ENCODE data around the gene APAF1.
"Not testable (repeated sequence)": the region's sequence is repeated elsewhere in the genome, so short reads cannot be mapped to it uniquely, and the experiment has no call there.

The APAF1 gene, protein sequence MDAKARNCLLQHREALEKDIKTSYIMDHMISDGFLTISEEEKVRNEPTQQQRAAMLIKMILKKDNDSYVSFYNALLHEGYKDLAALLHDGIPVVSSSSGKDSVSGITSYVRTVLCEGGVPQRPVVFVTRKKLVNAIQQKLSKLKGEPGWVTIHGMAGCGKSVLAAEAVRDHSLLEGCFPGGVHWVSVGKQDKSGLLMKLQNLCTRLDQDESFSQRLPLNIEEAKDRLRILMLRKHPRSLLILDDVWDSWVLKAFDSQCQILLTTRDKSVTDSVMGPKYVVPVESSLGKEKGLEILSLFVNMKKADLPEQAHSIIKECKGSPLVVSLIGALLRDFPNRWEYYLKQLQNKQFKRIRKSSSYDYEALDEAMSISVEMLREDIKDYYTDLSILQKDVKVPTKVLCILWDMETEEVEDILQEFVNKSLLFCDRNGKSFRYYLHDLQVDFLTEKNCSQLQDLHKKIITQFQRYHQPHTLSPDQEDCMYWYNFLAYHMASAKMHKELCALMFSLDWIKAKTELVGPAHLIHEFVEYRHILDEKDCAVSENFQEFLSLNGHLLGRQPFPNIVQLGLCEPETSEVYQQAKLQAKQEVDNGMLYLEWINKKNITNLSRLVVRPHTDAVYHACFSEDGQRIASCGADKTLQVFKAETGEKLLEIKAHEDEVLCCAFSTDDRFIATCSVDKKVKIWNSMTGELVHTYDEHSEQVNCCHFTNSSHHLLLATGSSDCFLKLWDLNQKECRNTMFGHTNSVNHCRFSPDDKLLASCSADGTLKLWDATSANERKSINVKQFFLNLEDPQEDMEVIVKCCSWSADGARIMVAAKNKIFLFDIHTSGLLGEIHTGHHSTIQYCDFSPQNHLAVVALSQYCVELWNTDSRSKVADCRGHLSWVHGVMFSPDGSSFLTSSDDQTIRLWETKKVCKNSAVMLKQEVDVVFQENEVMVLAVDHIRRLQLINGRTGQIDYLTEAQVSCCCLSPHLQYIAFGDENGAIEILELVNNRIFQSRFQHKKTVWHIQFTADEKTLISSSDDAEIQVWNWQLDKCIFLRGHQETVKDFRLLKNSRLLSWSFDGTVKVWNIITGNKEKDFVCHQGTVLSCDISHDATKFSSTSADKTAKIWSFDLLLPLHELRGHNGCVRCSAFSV (N-terminal part only)

DNA sequence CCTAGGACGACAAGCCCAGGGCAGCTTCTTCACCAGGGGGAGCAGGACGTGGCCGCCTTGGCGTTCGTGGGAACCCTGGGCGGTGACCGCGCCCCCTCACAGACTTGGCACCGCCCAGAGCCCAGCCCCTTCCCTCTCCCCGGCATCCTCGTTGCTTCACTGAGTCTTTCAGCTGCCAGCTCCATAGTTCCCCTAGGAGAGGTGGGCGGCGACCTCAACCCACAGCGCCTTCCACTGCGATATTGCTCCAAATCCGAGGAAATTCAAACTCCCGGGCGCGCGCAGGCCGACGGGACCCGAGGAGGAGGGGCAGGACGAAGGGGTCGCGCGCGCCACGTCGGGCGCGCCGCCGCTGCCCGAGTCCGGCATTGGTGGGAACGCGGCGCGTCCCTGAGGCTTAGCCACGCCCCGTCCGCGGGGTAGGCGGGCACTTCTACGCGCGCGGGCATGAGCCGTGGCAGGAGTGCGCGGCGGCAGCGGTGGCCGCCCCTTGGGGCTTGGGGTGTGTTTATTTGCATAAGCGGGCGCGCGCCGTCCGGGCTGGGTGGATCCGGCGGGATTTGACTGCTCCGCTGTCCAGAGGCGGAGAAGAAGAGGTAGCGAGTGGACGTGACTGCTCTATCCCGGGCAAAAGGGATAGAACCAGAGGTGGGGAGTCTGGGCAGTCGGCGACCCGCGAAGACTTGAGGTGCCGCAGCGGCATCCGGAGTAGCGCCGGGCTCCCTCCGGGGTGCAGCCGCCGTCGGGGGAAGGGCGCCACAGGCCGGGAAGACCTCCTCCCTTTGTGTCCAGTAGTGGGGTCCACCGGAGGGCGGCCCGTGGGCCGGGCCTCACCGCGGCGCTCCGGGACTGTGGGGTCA is at the start of gene APAF1, which contains the start of gene IKBIP:
Gene APAF1 (plus strand): TSS at position 579 of the 860 bp plus-strand sequence. CDS start 3,070 bp downstream, outside the sequence.
Gene IKBIP (minus strand): TSS at position 77 of the 860 bp plus-strand sequence. CDS start 87 bp downstream, outside the sequence.
- peak; percentile 88 for ATAC-seq
- no peaks in the 10 kb centered on the region for H3K9me3 Mint-ChIP-seq
- peak within 1 kb of the TSS; percentile 95 for H3K27ac Mint-ChIP-seq
- H3K36me3 Mint-ChIP-seq (ENCODE audit: low read depth): peaks cover 19% of the 10 kb centered on the region
- H3K4me1 Mint-ChIP-seq: peaks cover 37% of the 10 kb centered on the region
- no peaks in the 10 kb centered on the region for H3K27me3 Mint-ChIP-seq
- DNase-seq: peak; percentile 99
- peak within 1 kb of the TSS; percentile 94 for H3K4me3 Mint-ChIP-seq

DNA sequence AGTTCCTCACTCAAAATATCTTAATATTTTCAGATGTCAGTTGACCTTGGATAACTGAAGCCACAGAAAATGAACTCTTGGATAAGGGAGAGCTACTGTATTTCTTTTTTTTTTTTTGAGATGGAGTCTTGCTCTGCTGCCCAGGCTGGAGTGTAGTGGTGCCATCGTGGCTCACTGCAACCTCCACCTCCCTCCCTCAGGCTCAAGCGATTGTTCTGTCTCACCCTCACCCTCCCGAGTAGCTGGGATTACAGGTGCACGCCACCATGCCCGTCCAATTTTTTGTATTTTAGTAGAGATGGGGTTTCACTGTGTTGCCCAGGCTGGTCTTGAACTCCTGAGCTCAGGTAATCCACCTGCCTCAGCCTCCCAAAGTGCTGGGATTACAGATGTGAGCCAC is 47.8 kb upstream of the APAF1 start:
- DNase-seq, H3K9me3 Mint-ChIP-seq, H3K27me3 Mint-ChIP-seq, ATAC-seq: not testable (repeated sequence)
- Mint-ChIP-seq H3K4me1 (peaks cover 44% of the 10 kb centered on the region), H3K4me3 (peak overlapping the region; percentile 40), H3K36me3 (ENCODE audit: low read depth) (peaks cover 77% of the 10 kb centered on the region), H3K27ac (peak overlapping the region; percentile 56)

DNA sequence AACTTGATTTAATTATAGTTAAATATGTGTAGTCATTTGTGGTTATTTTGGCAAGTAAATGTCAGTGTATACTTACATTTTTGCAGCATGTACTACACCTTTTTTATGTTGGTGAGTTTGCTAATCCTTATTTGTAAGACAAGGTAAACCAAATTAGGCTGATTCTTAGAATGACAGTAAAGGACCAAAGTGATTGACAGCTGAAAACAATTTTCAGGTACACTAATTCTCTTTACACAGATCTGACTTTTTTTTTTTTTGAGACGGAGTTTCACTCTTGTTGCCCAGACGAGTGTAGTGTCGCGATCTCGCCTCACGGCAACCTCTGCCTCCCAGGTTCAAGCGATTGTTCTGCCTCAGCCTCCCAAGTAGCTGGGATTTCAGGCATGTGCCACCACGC is 43.2 kb upstream of the APAF1 start:
- peaks cover 21% of the 10 kb centered on the region for H3K4me1 Mint-ChIP-seq
- ATAC-seq (no peak), DNase-seq (no peak)
- H3K36me3 Mint-ChIP-seq (ENCODE audit: low read depth): peaks cover 63% of the 10 kb centered on the region
- no peaks in the 10 kb centered on the region for H3K27me3 Mint-ChIP-seq
- H3K9me3 Mint-ChIP-seq: no peaks in the 10 kb centered on the region
- H3K27ac Mint-ChIP-seq: no peak overlapping the region
- no peak overlapping the region for H3K4me3 Mint-ChIP-seq

DNA sequence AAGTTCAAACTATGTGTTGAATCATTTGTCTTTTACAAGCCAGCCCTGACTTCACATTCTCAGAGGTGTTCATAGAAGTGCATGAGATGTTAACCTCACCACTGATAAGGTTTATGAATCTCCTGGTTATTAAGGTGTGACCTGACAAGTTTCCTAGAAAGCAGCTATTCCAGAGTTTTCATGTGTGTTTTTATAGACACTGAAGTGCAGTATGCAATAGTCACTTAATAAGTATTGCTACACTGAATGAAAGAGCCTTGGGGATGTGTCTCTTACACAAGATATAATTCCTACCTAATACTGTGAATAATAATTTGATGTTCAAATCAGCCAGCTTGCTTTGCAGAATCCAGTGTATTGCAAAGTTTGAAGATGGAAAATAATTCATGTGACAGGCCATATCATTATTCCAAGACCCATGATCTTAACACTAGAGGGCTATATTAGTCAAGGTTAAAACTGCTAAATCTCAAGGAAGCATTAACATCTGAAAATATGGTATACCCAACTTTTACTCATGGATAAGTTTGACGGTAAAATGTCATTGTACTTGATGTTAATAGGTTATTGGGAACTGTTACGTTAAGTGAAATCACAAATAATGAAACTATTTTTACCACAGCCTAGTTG is 38.6 kb upstream of the APAF1 start:
- H3K36me3 Mint-ChIP-seq (ENCODE audit: low read depth): peaks cover 21% of the 10 kb centered on the region
- H3K9me3 Mint-ChIP-seq: no peaks in the 10 kb centered on the region
- DNase-seq (no peak), ATAC-seq (no peak)
- H3K27ac Mint-ChIP-seq: no peak overlapping the region
- H3K4me1 Mint-ChIP-seq: peaks cover 9% of the 10 kb centered on the region
- H3K27me3 Mint-ChIP-seq: no peaks in the 10 kb centered on the region
- no peak overlapping the region for H3K4me3 Mint-ChIP-seq

DNA sequence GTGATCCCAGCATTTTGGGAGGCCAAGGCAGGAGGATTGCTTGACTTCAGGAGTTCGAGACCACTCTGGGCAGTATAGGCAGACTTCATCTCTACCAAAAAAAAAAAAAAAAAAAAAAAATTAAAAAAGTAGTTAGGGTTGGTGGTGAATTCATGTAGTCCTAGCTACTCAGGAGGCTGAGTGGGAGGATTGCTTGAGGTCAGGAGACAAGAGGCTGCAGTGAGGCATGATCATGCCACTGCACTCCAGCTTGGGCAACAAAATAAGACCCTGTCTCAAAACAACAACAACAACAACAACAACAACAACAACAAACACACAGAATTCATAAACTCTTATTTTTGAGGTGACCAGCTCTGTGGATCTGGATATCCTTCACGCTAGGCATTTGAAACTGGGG is 34.5 kb upstream of the APAF1 start:
- peaks cover 19% of the 10 kb centered on the region for H3K4me1 Mint-ChIP-seq
- H3K27ac Mint-ChIP-seq: no peak overlapping the region
- no peaks in the 10 kb centered on the region for H3K27me3 Mint-ChIP-seq
- H3K9me3 Mint-ChIP-seq: no peaks in the 10 kb centered on the region
- no peak for DNase-seq
- no peak overlapping the region for H3K4me3 Mint-ChIP-seq
- no peak for ATAC-seq
- no peaks in the 10 kb centered on the region for H3K36me3 Mint-ChIP-seq (ENCODE audit: low read depth)

DNA sequence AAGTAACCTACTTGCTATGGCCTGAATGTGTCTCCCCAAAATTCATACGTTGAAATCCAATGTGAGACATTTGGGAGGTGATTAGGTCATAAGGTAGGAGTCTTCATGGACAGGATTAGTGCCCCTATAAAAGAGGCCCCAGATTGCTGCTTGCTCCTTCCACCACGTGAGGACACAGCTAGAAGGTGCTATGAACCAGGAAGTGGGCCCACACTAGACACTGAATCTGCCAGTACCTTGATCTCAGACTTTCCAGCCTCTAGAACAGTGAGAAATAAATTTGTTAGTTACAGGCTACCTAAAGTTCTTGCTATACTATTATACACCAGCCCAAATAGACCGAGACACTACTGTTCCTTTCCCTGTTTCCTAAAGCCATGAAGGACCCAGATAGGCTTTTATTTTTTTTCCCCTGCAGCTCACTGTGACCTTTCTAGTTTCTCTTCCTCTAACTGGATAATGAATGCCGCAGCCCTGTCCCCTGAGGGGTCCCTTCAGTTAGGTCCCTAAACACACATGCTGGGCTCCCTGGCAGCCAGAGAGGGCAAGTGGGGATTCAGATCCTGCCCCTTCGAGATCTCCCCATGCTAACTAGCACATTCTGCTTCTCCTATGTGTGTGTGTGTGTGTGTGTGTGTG is 32.3 kb upstream of the APAF1 start:
- no peaks in the 10 kb centered on the region for H3K9me3 Mint-ChIP-seq
- H3K4me3 Mint-ChIP-seq: no peak overlapping the region
- peaks cover 11% of the 10 kb centered on the region for H3K4me1 Mint-ChIP-seq
- peak; percentile 46 for ATAC-seq
- H3K36me3 Mint-ChIP-seq (ENCODE audit: low read depth): no peaks in the 10 kb centered on the region
- peak overlapping the region; percentile 66 for H3K27ac Mint-ChIP-seq
- no peak for DNase-seq
- H3K27me3 Mint-ChIP-seq: no peaks in the 10 kb centered on the region

DNA sequence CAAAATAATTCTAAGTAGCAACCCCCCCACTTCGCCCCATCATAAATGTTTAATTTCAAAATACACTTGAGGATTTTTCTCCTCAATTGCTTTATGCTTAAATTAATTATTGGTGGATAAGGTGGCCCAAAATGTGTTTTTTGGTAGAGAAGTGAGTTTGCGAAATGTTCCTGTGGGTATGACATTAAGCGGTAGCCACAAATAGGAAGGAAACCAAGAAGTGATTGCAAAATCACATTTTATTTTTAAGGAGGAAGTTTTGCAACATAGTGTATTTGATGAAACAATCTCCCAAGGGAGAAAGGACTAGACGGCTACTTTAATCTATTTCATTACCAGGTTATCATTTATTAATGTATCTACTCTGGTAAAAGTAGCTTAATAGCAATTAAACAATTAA is 26.1 kb upstream of the APAF1 start:
- no peak overlapping the region for H3K27ac Mint-ChIP-seq
- no peaks in the 10 kb centered on the region for H3K9me3 Mint-ChIP-seq
- H3K4me1 Mint-ChIP-seq: no peaks in the 10 kb centered on the region
- H3K4me3 Mint-ChIP-seq: no peak overlapping the region
- no peaks in the 10 kb centered on the region for H3K27me3 Mint-ChIP-seq
- H3K36me3 Mint-ChIP-seq (ENCODE audit: low read depth): no peaks in the 10 kb centered on the region
- no peak for ATAC-seq
- no peak for DNase-seq

DNA sequence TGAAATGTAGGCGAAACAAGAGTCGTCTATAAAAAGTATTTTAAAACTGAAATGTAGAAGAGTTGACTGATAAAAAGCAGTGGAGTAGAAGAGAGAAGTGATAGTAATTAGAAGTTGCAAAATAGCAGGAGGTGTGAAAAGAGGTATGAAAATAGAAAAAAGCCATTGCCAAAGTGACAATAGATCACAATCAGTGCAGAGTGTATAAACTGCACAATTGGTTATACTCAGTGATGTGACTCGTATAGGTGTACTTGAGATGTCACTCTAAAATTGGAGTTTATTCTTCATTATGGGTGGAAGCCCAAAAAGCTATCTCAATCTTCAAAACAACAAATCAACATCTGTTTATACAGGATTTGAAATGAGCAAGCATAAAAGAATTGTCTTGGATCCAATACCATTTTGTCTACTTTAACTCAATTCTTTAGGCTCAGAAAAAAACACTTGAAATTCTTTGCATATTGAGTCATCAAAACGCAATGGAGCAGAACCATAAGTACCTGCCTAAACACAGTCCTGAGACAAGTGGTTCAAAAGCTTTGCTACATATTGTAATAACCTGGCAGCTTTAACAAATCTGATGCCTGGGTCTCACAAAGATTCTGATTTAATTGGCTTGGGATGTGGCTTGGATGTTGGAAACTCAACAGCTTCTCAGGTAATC is 9.3 kb upstream of the APAF1 start:
- Mint-ChIP-seq H3K9me3 (no peaks in the 10 kb centered on the region), H3K36me3 (ENCODE audit: low read depth) (peaks cover 19% of the 10 kb centered on the region), H3K4me3 (no peak overlapping the region), H3K4me1 (peaks cover 24% of the 10 kb centered on the region), H3K27me3 (no peaks in the 10 kb centered on the region), H3K27ac (no peak overlapping the region)
- ATAC-seq (no peak), DNase-seq (no peak)

DNA sequence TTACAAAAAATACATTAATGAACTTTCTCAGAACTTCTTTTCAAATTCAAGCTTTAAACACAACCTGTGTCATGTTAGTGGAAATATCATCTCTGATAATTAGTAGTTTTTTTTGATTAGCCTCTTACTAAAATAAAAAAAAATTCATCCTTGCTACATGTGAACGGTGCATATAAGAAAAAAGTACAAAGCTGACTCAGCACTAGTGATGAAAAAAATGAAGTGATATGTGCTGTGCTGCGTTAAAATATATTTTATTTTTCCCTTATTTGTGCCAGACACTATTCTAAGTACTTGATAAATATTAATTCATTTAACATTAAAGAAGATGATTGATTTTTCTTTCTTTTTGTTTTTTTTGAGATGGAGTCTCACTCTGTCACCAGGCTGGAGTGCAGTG is 8.0 kb upstream of the APAF1 start:
- DNase-seq (no peak), ATAC-seq (no peak)
- Mint-ChIP-seq H3K36me3 (ENCODE audit: low read depth) (peaks cover 23% of the 10 kb centered on the region), H3K9me3 (no peaks in the 10 kb centered on the region), H3K4me1 (peaks cover 30% of the 10 kb centered on the region), H3K27me3 (no peaks in the 10 kb centered on the region), H3K27ac (no peak overlapping the region), H3K4me3 (no peak overlapping the region)

DNA sequence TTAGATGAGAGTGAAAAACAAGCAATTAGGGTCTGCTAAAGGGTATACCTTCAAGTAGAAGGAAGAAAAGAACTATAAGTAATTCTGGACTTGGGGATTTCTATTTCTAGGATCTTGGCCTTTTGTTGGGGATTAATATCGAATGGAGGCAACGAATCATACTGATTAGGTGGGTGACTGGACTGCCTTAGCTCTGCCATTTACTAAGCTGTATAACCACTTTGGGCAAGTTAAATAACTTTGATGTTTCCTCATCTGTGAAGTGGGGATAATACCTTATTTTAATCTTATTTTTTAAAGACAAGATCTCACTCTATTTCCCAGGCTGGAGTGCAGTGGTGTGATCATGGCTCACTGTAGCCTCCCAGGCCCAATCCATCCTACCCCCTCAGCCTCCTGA is 7.1 kb upstream of the APAF1 start:
- ATAC-seq: peak; percentile 88
- H3K9me3 Mint-ChIP-seq: no peaks in the 10 kb centered on the region
- H3K4me1 Mint-ChIP-seq: peaks cover 33% of the 10 kb centered on the region

DNA sequence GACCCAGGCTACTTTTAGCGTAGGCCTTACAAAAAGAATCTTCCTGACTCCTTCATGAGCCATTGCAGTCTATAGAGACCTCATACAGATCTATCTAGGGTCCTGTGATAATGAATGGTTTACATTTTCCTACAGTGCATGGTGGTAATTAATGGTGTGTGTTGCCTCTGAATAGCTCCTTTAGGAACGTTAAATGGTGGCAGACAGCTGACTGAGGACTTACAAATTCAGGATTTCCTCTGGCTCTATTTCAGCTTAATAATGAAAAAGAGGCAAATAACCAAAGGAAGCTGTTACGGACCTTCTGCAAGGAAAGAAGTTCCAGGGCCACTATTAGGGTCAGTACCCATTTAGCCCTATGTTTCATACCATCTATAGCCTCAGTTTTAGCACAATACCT is 5.6 kb upstream of the APAF1 start:
- DNase-seq (no peak), ATAC-seq (no peak)
- Mint-ChIP-seq H3K36me3 (ENCODE audit: low read depth) (peaks cover 25% of the 10 kb centered on the region), H3K4me1 (peaks cover 42% of the 10 kb centered on the region), H3K4me3 (no peak overlapping the region), H3K27me3 (no peaks in the 10 kb centered on the region), H3K9me3 (no peaks in the 10 kb centered on the region), H3K27ac (no peak overlapping the region)

More for the DNA sequence above, 7.1 kb upstream of the APAF1 start:
- no peak overlapping the region for H3K4me3 Mint-ChIP-seq
- H3K27me3 Mint-ChIP-seq: no peaks in the 10 kb centered on the region
- DNase-seq: no peak
- H3K27ac Mint-ChIP-seq: peak overlapping the region; percentile 72
- peaks cover 21% of the 10 kb centered on the region for H3K36me3 Mint-ChIP-seq (ENCODE audit: low read depth)

DNA sequence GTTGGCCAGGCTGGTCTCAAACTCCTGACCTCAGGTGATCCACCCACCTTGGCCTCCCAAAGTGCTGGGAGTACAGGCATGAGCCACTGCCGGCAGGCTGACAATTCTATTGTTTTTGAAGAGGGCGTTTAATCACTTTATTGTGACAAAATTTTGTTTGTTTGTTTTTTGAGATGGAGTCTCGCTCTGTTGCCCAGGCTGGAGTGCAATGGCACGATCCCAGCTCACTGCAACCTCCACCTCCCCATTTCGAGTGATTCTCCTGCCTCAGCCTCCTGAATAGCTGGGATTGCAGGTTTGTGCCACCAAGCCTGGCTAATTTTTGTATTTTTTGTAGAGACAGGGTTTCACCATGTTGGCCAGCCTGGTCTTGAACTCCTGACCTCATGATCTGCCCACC is 2.3 kb upstream of the APAF1 start:
- H3K4me1 Mint-ChIP-seq: peaks cover 46% of the 10 kb centered on the region
- peak overlapping the region; percentile 94 for H3K4me3 Mint-ChIP-seq
- H3K27me3 Mint-ChIP-seq, H3K27ac Mint-ChIP-seq, ATAC-seq, DNase-seq, H3K9me3 Mint-ChIP-seq: not testable (repeated sequence)
- H3K36me3 Mint-ChIP-seq (ENCODE audit: low read depth): peaks cover 23% of the 10 kb centered on the region

DNA sequence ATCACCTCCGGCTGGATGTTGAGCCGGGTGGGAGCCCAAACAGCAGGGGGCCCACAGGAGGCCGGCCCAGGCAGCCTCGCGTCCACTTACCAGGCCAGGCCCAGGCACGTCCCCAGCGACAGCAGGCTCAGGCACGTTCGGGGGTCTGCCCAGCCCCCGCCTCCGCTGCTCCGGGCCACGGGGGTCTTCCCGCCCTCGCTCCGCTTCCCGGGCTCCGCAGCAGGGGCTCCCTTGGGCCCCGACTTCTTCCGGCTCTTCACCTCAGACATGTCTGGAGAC is 718 bp upstream of the APAF1 start:
- peaks cover 17% of the 10 kb centered on the region for H3K36me3 Mint-ChIP-seq (ENCODE audit: low read depth)
- peak; percentile 30 for ATAC-seq
- peak overlapping the region; percentile 95 for H3K27ac Mint-ChIP-seq
- H3K27me3 Mint-ChIP-seq: no peaks in the 10 kb centered on the region
- peak overlapping the region; percentile 94 for H3K4me3 Mint-ChIP-seq
- H3K9me3 Mint-ChIP-seq: no peaks in the 10 kb centered on the region
- no peak for DNase-seq
- H3K4me1 Mint-ChIP-seq: peaks cover 37% of the 10 kb centered on the region

Measured in activated naive CD8-positive, alpha-beta T cell treated with anti-CD3 and anti-CD28 coated beads, Interleukin-2, amount 50 U/mL, for 24 hours (primary cell).